ENCODE data around the gene AKAP6. TPM values are rescaled to one million over a fixed set of nuclear protein-coding genes. Genes with fewer than 3 reads are reported as not detected.
"Not testable (repeated sequence)": the region's sequence is repeated elsewhere in the genome, so short reads cannot be mapped to it uniquely, and the experiment has no call there.

Gene AKAP6
- total RNA-seq, 1 donor from 2014 or later, result 2.8 TPM

DNA sequence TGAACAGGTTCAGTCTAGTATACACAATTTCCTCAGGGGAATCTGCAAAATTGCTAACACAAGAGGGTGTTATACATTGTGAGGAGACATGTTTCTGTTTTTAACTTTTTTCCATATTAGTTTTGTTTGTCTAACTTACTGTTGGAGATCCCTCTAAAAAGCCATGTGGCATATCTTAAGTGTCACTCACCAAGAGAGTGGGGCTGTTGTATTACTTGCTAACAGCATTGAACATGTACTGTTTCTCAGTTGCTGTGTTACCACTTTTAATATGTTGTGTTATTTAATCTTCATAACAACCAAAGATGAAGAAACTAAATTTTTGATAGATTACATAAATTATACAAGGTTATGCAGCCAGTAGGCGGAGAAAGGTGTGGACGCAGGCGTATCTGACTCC is 455.3 kb downstream of the AKAP6 start:
- Histone ChIP-seq H3K27ac (ENCODE audit: low read depth, low read length) (no peak overlapping the region), H3K4me2 (ENCODE audit: low read length) (no peak overlapping the region), H3K36me3 (ENCODE audit: insufficient read depth, low read length) (no peaks in the 10 kb centered on the region), H4K20me1 (ENCODE audit: insufficient read depth, low read length) (no peaks in the 10 kb centered on the region), H3K27me3 (ENCODE audit: insufficient read depth, low read length) (no peaks in the 10 kb centered on the region), H3K9ac (ENCODE audit: low read length) (no peak overlapping the region), H3K9me3 (ENCODE audit: insufficient read depth, low read depth, low read length) (no peaks in the 10 kb centered on the region), H3K4me1 (ENCODE audit: insufficient read depth, low read length) (no peaks in the 10 kb centered on the region), H3K4me3 (ENCODE audit: insufficient read depth, low read depth, low read length) (no peak overlapping the region), H2AFZ (ENCODE audit: low read depth, low read length) (no peak overlapping the region), H3K79me2 (ENCODE audit: insufficient read depth, low read length) (no peaks in the 10 kb centered on the region)
- Mint-ChIP-seq H3K27me3 (ENCODE audit: low read depth, unreplicated experiment) (no peaks in the 10 kb centered on the region), H3K9me3 (ENCODE audit: unreplicated experiment) (no peaks in the 10 kb centered on the region), H3K4me1 (ENCODE audit: low read depth, unreplicated experiment) (no peaks in the 10 kb centered on the region), H3K27ac (ENCODE audit: unreplicated experiment) (no peak overlapping the region), H3K36me3 (ENCODE audit: low read depth, unreplicated experiment) (no peaks in the 10 kb centered on the region), H3K4me3 (ENCODE audit: unreplicated experiment) (no peak overlapping the region)
- no peak for FAIRE-seq
- DNase-seq (ENCODE audit: low read depth), result no peak
- TF ChIP-seq EZH2 (IDR thresholded peaks at IDR 0.05; ENCODE audit: insufficient read depth, low read length), result no peak
- TF ChIP-seq, protein P1, sequence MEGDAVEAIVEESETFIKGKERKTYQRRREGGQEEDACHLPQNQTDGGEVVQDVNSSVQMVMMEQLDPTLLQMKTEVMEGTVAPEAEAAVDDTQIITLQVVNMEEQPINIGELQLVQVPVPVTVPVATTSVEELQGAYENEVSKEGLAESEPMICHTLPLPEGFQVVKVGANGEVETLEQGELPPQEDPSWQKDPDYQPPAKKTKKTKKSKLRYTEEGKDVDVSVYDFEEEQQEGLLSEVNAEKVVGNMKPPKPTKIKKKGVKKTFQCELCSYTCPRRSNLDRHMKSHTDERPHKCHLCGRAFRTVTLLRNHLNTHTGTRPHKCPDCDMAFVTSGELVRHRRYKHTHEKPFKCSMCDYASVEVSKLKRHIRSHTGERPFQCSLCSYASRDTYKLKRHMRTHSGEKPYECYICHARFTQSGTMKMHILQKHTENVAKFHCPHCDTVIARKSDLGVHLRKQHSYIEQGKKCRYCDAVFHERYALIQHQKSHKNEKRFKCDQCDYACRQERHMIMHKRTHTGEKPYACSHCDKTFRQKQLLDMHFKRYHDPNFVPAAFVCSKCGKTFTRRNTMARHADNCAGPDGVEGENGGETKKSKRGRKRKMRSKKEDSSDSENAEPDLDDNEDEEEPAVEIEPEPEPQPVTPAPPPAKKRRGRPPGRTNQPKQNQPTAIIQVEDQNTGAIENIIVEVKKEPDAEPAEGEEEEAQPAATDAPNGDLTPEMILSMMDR (IDR thresholded peaks at IDR 0.05; ENCODE audit: insufficient read depth, low read depth, low read length), result no peak

DNA sequence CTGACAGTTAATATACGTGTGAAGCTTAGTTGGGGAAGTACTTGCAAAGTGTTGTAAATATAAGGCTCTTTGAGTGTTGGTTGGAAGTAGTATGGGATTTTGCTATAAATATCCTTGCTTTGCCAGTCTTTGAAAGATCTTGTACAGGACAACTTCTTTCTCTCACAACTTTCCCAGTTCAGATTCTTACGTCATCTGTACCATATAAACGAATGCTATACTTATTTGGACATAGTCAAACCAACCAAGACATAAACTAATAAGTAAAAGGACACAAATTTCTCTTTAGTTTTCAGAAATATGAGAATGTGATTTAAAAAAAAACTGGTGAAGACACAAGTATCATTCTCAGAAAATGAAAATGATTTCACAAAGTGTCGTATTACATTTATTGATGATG is 456.5 kb downstream of the AKAP6 start:
- Mint-ChIP-seq H3K4me3 (ENCODE audit: unreplicated experiment) (no peak overlapping the region), H3K27ac (ENCODE audit: unreplicated experiment) (no peak overlapping the region), H3K36me3 (ENCODE audit: low read depth, unreplicated experiment) (no peaks in the 10 kb centered on the region), H3K4me1 (ENCODE audit: low read depth, unreplicated experiment) (no peaks in the 10 kb centered on the region), H3K27me3 (ENCODE audit: low read depth, unreplicated experiment) (no peaks in the 10 kb centered on the region), H3K9me3 (ENCODE audit: unreplicated experiment) (no peaks in the 10 kb centered on the region)
- H2AFZ ChIP-seq (ENCODE audit: low read depth, low read length), result no peak overlapping the region
- FAIRE-seq (no peak), DNase-seq (ENCODE audit: low read depth) (no peak)
- H3K4me1 ChIP-seq (ENCODE audit: insufficient read depth, low read length), result no peaks in the 10 kb centered on the region
- no peak overlapping the region for H3K4me3 ChIP-seq (ENCODE audit: insufficient read depth, low read depth, low read length)
- H3K79me2 ChIP-seq (ENCODE audit: insufficient read depth, low read length), result no peaks in the 10 kb centered on the region
- TF ChIP-seq, protein P1 (IDR thresholded peaks at IDR 0.05; ENCODE audit: insufficient read depth, low read depth, low read length), result no peak
- TF ChIP-seq EZH2 (IDR thresholded peaks at IDR 0.05; ENCODE audit: insufficient read depth, low read length), result no peak
- no peak overlapping the region for H3K9ac ChIP-seq (ENCODE audit: low read length)
- H3K4me2 ChIP-seq (ENCODE audit: low read length), result no peak overlapping the region
- no peaks in the 10 kb centered on the region for H3K36me3 ChIP-seq (ENCODE audit: insufficient read depth, low read length)
- no peaks in the 10 kb centered on the region for H4K20me1 ChIP-seq (ENCODE audit: insufficient read depth, low read length)
- H3K27ac ChIP-seq (ENCODE audit: low read depth, low read length), result no peak overlapping the region
- H3K9me3 ChIP-seq (ENCODE audit: insufficient read depth, low read depth, low read length), result no peaks in the 10 kb centered on the region
- no peaks in the 10 kb centered on the region for H3K27me3 ChIP-seq (ENCODE audit: insufficient read depth, low read length)

DNA sequence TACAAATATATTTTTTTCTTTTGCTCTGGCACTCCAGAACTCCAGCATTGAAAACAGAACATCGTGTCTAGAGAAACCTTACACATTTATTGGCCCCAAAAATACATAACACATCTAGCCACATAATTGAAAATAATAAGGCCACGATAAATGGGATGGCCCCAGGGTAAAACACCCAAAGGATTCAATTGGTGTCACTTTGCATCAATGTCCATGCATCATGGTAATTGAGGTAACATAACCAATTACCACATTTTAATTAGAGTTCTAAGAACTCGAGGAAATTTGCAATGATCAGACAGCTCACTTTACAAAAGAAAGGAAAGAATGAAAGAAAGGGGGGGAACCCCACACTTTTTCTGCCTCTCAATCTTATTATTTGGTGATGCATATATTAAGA is 457.8 kb downstream of the AKAP6 start:
- Histone ChIP-seq H3K9ac (ENCODE audit: low read length) (no peak overlapping the region), H3K4me2 (ENCODE audit: low read length) (no peak overlapping the region), H3K27me3 (ENCODE audit: insufficient read depth, low read length) (no peaks in the 10 kb centered on the region), H3K79me2 (ENCODE audit: insufficient read depth, low read length) (no peaks in the 10 kb centered on the region), H3K9me3 (ENCODE audit: insufficient read depth, low read depth, low read length) (no peaks in the 10 kb centered on the region), H3K4me1 (ENCODE audit: insufficient read depth, low read length) (no peaks in the 10 kb centered on the region), H4K20me1 (ENCODE audit: insufficient read depth, low read length) (no peaks in the 10 kb centered on the region), H3K27ac (ENCODE audit: low read depth, low read length) (no peak overlapping the region), H3K4me3 (ENCODE audit: insufficient read depth, low read depth, low read length) (no peak overlapping the region), H2AFZ (ENCODE audit: low read depth, low read length) (no peak overlapping the region), H3K36me3 (ENCODE audit: insufficient read depth, low read length) (no peaks in the 10 kb centered on the region)
- no peaks in the 10 kb centered on the region for H3K36me3 Mint-ChIP-seq (ENCODE audit: low read depth, unreplicated experiment)
- no peak for DNase-seq (ENCODE audit: low read depth)
- no peaks in the 10 kb centered on the region for H3K4me1 Mint-ChIP-seq (ENCODE audit: low read depth, unreplicated experiment)
- no peak for TF ChIP-seq EZH2 (IDR thresholded peaks at IDR 0.05; ENCODE audit: insufficient read depth, low read length)
- TF ChIP-seq, protein P1 (IDR thresholded peaks at IDR 0.05; ENCODE audit: insufficient read depth, low read depth, low read length), result no peak
- FAIRE-seq, result no peak
- H3K27ac Mint-ChIP-seq (ENCODE audit: unreplicated experiment), result no peak overlapping the region
- H3K4me3 Mint-ChIP-seq (ENCODE audit: unreplicated experiment), result no peak overlapping the region
- H3K27me3 Mint-ChIP-seq (ENCODE audit: low read depth, unreplicated experiment), result no peaks in the 10 kb centered on the region
- peaks cover 6% of the 10 kb centered on the region for H3K9me3 Mint-ChIP-seq (ENCODE audit: unreplicated experiment)

DNA sequence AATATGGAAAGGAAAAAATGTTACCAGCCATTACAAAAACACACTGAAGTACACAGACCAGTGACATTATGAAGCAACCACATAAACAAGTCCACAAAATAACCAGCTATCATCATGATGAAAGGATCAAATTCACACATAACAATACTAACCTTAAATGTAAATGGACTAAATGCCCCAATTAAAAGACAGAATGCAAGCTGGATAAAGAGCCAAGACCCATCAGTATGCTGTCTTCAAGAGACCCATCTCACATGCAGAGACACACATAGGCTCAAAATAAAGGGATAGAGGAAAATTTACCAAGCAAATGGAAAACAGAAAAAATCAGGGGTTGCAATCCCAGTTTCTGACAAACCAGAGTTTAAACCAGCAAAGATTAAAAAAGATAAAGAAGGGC is 463.9 kb downstream of the AKAP6 start:
- not testable (repeated sequence) for H3K36me3 Mint-ChIP-seq (ENCODE audit: low read depth, unreplicated experiment); H3K27me3 ChIP-seq (ENCODE audit: insufficient read depth, low read length); H3K79me2 ChIP-seq (ENCODE audit: insufficient read depth, low read length); FAIRE-seq; H3K27ac Mint-ChIP-seq (ENCODE audit: unreplicated experiment); H2AFZ ChIP-seq (ENCODE audit: low read depth, low read length); H3K4me2 ChIP-seq (ENCODE audit: low read length); H3K27me3 Mint-ChIP-seq (ENCODE audit: low read depth, unreplicated experiment); H4K20me1 ChIP-seq (ENCODE audit: insufficient read depth, low read length); H3K9me3 ChIP-seq (ENCODE audit: insufficient read depth, low read depth, low read length); H3K4me3 ChIP-seq (ENCODE audit: insufficient read depth, low read depth, low read length); H3K9ac ChIP-seq (ENCODE audit: low read length); H3K4me1 Mint-ChIP-seq (ENCODE audit: low read depth, unreplicated experiment); H3K4me1 ChIP-seq (ENCODE audit: insufficient read depth, low read length); H3K4me3 Mint-ChIP-seq (ENCODE audit: unreplicated experiment); H3K36me3 ChIP-seq (ENCODE audit: insufficient read depth, low read length); H3K27ac ChIP-seq (ENCODE audit: low read depth, low read length); DNase-seq (ENCODE audit: low read depth)
- H3K9me3 Mint-ChIP-seq (ENCODE audit: unreplicated experiment), result peaks cover 17% of the 10 kb centered on the region
